Keratinocyte (primary cell): Measurements from ENCODE around the gene FKBP11.

Experiments
- EZH2 ChIP-seq: IDR thresholded peaks from one replicate; pipeline ENCODE4 v1.6.1; 2012; ENCODE audit warnings: inconsistent platforms, mild to moderate bottlenecking, low read length, moderate library complexity
- TF ChIP-seq, protein P1 (sequence below), 3 experiments: IDR thresholded peaks in 1 of 3; conservative IDR thresholded peaks in 1 of 3; optimal IDR thresholded peaks in 1 of 3; 2 replicates in 2 of 3; 3 replicates in 1 of 3; pipeline versions ENCODE3 to v1.5.1; 2011; ENCODE audit warnings: low read length in 3 of 3, mild to moderate bottlenecking in 3 of 3, moderate library complexity in 2 of 3, control low read depth in 1 of 3, inconsistent platforms in 1 of 3; ENCODE audit not compliant: insufficient read depth in 2 of 3; ENCODE audit errors: extremely low read depth in 1 of 3

DNA sequence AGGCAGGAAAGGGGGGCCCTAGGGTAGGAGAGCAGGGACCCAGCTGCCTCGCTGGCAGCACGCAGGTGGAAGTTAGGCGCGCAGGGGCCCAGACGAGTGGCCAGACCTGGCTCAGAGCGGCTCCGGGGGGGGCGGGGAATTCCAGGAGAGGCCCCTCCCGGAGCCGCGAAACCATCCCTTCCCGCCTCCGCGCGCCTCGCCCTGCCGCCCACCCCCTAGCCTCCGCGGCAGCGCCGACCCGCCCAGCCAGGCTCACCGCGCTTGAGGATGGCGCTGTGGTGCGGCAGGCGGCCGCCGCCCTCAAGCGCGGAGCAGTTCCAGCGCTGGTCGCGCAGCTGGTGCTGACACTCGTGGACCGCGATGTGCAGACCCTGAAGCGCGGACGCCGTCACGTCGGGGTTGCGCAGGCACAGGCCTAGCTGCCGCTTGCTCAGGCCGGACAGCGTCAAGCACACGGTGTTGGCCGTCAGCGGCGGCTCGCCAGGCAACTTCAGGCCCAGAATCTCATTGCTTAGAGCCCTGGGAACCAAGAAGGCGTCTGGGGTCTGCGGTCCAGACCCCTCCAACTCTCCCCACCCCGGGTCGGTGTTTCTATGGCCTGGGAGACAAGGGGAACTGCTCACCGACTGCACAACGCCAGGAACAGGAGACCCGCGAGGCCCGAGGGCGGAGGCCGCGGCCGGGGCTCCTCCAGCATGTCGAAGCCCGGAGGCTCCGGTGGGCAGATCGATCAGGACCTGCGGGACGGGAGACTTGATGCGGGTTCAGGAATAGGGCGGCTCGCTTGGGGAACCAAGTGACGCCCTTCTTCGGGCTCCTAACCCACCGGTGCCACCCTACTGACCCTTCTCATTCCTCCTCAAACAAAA is 44.8 kb upstream of the FKBP11 start:
- TF ChIP-seq, protein P1, sequence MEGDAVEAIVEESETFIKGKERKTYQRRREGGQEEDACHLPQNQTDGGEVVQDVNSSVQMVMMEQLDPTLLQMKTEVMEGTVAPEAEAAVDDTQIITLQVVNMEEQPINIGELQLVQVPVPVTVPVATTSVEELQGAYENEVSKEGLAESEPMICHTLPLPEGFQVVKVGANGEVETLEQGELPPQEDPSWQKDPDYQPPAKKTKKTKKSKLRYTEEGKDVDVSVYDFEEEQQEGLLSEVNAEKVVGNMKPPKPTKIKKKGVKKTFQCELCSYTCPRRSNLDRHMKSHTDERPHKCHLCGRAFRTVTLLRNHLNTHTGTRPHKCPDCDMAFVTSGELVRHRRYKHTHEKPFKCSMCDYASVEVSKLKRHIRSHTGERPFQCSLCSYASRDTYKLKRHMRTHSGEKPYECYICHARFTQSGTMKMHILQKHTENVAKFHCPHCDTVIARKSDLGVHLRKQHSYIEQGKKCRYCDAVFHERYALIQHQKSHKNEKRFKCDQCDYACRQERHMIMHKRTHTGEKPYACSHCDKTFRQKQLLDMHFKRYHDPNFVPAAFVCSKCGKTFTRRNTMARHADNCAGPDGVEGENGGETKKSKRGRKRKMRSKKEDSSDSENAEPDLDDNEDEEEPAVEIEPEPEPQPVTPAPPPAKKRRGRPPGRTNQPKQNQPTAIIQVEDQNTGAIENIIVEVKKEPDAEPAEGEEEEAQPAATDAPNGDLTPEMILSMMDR (optimal IDR thresholded peaks at IDR 0.05 in 1 of 3, IDR thresholded peaks at IDR 0.05 in 1 of 3, conservative IDR thresholded peaks at IDR 0.05 in 1 of 3; ENCODE audit: extremely low read depth in 1 of 3, insufficient read depth in 2 of 3, low read length in 3 of 3) = peak in 1 of 3 experiments; percentile 34
- no peak for TF ChIP-seq EZH2
